KMS-11 (cell line): ENCODE measurements around the gene IFNL1.

Experiments used
- H2AFZ ChIP-seq: fragments of 200-600 bp; sonication (generic); 2 replicates; pipeline ENCODE4 v1.6.1; 2016; ENCODE audit warnings: antibody characterized with exemption, mixed run types, low read depth
- H3K27ac ChIP-seq: fragments of 200-600 bp; sonication (generic); 2 replicates; pipeline ENCODE4 v1.6.1; 2016; ENCODE audit warnings: mild to moderate bottlenecking, mixed run types
- H3K27me3 ChIP-seq: fragments of 200-600 bp; sonication (generic); 2 replicates; pipeline ENCODE4 v1.6.1; 2017; ENCODE audit warnings: mild to moderate bottlenecking, low read depth, mixed run types, moderate library complexity; ENCODE audit not compliant: insufficient read depth
- H3K36me3 ChIP-seq: fragments of 200-600 bp; sonication (generic); 2 replicates; pipeline ENCODE4 v1.6.1; 2017; ENCODE audit warnings: mild to moderate bottlenecking, mixed run types; ENCODE audit not compliant: insufficient read depth
- H3K4me1 ChIP-seq: fragments of 200-600 bp; sonication (generic); 2 replicates; pipeline ENCODE4 v1.6.1; 2016; ENCODE audit warnings: mild to moderate bottlenecking, low read depth, mixed run types; ENCODE audit not compliant: poor library complexity, severe bottlenecking
- H3K4me2 ChIP-seq: fragments of 200-600 bp; sonication (generic); 2 replicates; pipeline ENCODE4 v1.7.0; 2016; ENCODE audit warnings: mild to moderate bottlenecking, mixed run types
- H3K4me3 ChIP-seq: fragments of 200-600 bp; sonication (generic); IDR thresholded peaks from 2 replicates; pipeline ENCODE4 v1.6.1; 2017; ENCODE audit warnings: low read depth, low read length, mixed read lengths; ENCODE audit not compliant: insufficient read depth
- H3K79me2 ChIP-seq: fragments of 200-600 bp; sonication (generic); 2 replicates; pipeline ENCODE4 v1.6.1; 2016; ENCODE audit warnings: low read depth, mixed run types; ENCODE audit not compliant: insufficient read depth
- H3K9ac ChIP-seq: fragments of 200-600 bp; sonication (generic); 2 replicates; pipeline ENCODE4 v1.6.1; 2016; ENCODE audit warnings: mild to moderate bottlenecking, mixed run types
- H4K20me1 ChIP-seq: fragments of 200-600 bp; sonication (generic); 2 replicates; pipeline ENCODE4 v1.6.1; 2016; ENCODE audit warnings: mild to moderate bottlenecking, mixed run types; ENCODE audit not compliant: insufficient read depth
- TF ChIP-seq, protein P1 (sequence below): fragments of 200-600 bp; sonication (generic); conservative IDR thresholded peaks from 2 replicates; pipeline ENCODE4 v1.6.1; 2017; ENCODE audit warnings: low read depth, mild to moderate bottlenecking, antibody characterized with exemption, low read length, moderate library complexity, mixed read lengths

Gene IFNL1

DNA sequence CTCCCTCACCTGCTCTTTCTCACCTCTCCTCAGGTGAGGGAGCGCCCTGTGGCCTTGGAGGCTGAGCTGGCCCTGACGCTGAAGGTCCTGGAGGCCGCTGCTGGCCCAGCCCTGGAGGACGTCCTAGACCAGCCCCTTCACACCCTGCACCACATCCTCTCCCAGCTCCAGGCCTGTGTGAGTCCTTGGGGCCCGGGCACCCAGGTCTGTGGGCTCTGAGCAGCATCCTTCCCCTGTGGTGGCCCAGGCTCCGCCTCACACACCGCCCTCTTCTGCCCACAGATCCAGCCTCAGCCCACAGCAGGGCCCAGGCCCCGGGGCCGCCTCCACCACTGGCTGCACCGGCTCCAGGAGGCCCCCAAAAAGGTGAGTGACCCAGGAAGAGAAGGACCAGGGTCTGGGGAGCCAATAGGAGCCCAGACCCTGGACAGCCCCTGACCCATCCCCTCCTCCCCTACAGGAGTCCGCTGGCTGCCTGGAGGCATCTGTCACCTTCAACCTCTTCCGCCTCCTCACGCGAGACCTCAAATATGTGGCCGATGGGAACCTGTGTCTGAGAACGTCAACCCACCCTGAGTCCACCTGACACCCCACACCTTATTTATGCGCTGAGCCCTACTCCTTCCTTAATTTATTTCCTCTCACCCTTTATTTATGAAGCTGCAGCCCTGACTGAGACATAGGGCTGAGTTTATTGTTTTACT, 1.9 kb downstream of the IFNL1 start:
- Histone ChIP-seq H3K36me3 (no peaks in the 10 kb centered on the region), H3K27me3 (no peaks in the 10 kb centered on the region), H3K4me3 (no peak overlapping the region), H4K20me1 (no peaks in the 10 kb centered on the region), H3K9ac (peak overlapping the region; percentile 31; the same call in 1 of the 2 replicates), H3K4me2 (peak overlapping the region; percentile 63), H3K79me2 (no peaks in the 10 kb centered on the region), H3K4me1 (peaks cover 40% of the 10 kb centered on the region), H3K27ac (peak overlapping the region; percentile 85), H2AFZ (peak overlapping the region; percentile 24)
- TF ChIP-seq, protein P1, sequence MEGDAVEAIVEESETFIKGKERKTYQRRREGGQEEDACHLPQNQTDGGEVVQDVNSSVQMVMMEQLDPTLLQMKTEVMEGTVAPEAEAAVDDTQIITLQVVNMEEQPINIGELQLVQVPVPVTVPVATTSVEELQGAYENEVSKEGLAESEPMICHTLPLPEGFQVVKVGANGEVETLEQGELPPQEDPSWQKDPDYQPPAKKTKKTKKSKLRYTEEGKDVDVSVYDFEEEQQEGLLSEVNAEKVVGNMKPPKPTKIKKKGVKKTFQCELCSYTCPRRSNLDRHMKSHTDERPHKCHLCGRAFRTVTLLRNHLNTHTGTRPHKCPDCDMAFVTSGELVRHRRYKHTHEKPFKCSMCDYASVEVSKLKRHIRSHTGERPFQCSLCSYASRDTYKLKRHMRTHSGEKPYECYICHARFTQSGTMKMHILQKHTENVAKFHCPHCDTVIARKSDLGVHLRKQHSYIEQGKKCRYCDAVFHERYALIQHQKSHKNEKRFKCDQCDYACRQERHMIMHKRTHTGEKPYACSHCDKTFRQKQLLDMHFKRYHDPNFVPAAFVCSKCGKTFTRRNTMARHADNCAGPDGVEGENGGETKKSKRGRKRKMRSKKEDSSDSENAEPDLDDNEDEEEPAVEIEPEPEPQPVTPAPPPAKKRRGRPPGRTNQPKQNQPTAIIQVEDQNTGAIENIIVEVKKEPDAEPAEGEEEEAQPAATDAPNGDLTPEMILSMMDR = no peak

DNA sequence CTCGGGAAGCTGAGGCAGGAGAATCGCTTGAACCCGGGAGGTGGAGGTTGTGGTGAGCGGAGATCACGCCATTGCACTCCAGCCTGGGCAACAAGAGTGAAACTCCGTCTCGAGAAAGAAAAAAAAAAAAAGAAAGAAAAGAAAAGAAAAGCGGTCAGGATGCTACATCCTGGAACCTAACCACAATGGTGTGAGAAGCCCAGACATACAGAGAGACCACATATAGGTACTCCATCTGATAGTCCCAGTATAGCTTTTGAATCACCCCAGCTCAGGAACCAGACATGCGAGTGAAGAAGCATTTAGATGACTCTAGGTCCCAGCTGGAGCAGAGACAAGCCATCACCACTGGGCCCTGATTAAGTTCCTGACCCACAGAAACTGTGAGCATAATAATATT, 3.2 kb downstream of the IFNL1 start:
- Histone ChIP-seq H3K36me3 (no peaks in the 10 kb centered on the region), H2AFZ (peak overlapping the region; percentile 3; the same call in 1 of the 2 replicates), H3K79me2 (no peaks in the 10 kb centered on the region), H3K4me1 (peaks cover 40% of the 10 kb centered on the region), H3K27me3 (no peaks in the 10 kb centered on the region), H3K27ac (peak overlapping the region; percentile 85), H3K4me3 (no peak overlapping the region), H3K4me2 (peak overlapping the region; percentile 39; the same call in 1 of the 2 replicates), H3K9ac (peak overlapping the region; percentile 31; the same call in 1 of the 2 replicates), H4K20me1 (no peaks in the 10 kb centered on the region)
- TF ChIP-seq, protein P1 = no peak

DNA sequence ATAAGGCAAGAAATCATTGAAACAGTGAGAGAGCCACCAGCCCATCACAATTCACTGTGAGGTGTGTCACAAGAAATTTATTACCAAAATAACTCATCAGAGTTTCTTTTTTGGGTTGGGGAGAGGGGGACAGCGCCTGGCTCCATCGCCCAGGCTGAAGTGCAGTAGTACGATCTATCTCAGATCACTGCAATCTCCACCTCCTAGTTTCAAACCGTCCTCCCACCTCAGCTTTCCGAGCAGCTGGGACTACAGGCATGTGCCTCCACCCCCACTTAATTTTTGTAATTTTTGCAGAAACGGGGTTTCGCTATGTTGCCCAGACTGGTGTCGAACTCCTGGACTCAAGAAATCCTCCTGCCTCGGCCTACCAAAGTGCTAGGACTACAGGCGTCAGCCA, 3.6 kb downstream of the IFNL1 start:
- peak overlapping the region; percentile 31; the same call in 1 of the 2 replicates for H3K9ac ChIP-seq
- H4K20me1 ChIP-seq = no peaks in the 10 kb centered on the region
- H3K36me3 ChIP-seq = no peaks in the 10 kb centered on the region
- no peaks in the 10 kb centered on the region for H3K79me2 ChIP-seq
- H2AFZ ChIP-seq = 0 out of 2 replicates have a peak overlapping the region, but pooled peaks have one; percentile 3
- TF ChIP-seq, protein P1 = no peak
- peaks cover 40% of the 10 kb centered on the region for H3K4me1 ChIP-seq
- H3K4me2 ChIP-seq = peak overlapping the region; percentile 39
- H3K27me3 ChIP-seq = no peaks in the 10 kb centered on the region
- H3K4me3 ChIP-seq = no peak overlapping the region
- H3K27ac ChIP-seq = peak overlapping the region; percentile 85

DNA sequence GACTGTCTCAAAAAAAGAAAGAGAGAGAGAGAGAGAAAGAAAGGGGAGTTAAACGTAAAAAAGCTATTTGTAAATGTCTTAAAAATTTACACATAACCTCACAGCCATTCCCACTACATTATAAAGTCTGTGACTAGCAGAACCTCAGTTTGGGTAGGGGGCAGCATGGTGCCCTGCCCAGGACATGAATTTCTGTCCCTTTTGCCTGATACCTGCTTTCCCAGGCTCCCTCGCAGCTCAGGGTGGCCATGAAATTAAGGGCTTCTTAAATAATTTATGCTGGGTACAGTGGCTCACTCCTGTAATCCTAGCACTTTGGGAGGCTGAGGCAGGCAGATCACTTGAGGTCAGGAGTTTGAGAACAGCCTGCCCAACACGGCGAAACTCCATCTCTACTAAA, 4.8 kb downstream of the IFNL1 start:
- H2AFZ ChIP-seq = no peak overlapping the region
- no peaks in the 10 kb centered on the region for H3K27me3 ChIP-seq
- no peaks in the 10 kb centered on the region for H4K20me1 ChIP-seq
- H3K27ac ChIP-seq = peak overlapping the region; percentile 85; the same call in 1 of the 2 replicates
- no peak overlapping the region for H3K9ac ChIP-seq
- TF ChIP-seq, protein P1 = no peak
- H3K4me3 ChIP-seq = no peak overlapping the region
- H3K79me2 ChIP-seq = no peaks in the 10 kb centered on the region
- no peak overlapping the region; the same call in 1 of the 2 replicates for H3K4me2 ChIP-seq
- H3K36me3 ChIP-seq = no peaks in the 10 kb centered on the region
- peaks cover 35% of the 10 kb centered on the region for H3K4me1 ChIP-seq
